HepG2 (cell line): ENCODE data around the gene CAMTA1. TPM values are rescaled to one million over a fixed set of nuclear protein-coding genes. Genes with fewer than 3 reads are reported as not detected.

Experiments used
- ATAC-seq: fragments of 200-7000 bp; cut with Tn5 transposase; 3 replicates; pipeline ENCODE4 v1.9.1; 2020; ENCODE audit warnings: mild to moderate bottlenecking, moderate library complexity
- BruUV-seq: library from RNA; stranded (reverse); fragments of 400-500 nt; replicated peaks from 2 replicates; lab custom pipeline; 2021; lab: Mats Ljungman, UMichigan
- CTCF ChIA-PET: fragments of 300-600 bp; formaldehyde crosslinking; extraction: SDS; loops from one replicate; lab custom pipeline; 2021; ENCODE audit warnings: low total read pairs, inconsistent platforms, low intra/inter-chr PET ratio; lab: Yijun Ruan, JAX
- POLR2A ChIA-PET: fragments of 350-600 bp; sonication (Branson Sonifier 250); formaldehyde crosslinking; loops from one replicate; lab custom pipeline; 2020; ENCODE audit warnings: antibody characterized with exemption, inconsistent platforms; lab: Yijun Ruan, JAX
- DNase-seq: peaks from one replicate; pipeline ENCODE4 v3.0.0-alpha.2; 2015; ENCODE audit warnings: low spot score
- FAIRE-seq: peaks from 3 replicates; lab custom pipeline; 2011; peaks lifted over from hg19 to GRCh38; lab: Jason Lieb, UNC
- H2AFZ ChIP-seq: one replicate; pipeline ENCODE4 v1.6.1; 2011; ENCODE audit warnings: low read length, inconsistent platforms
- H3K27ac ChIP-seq: fragments of 300-600 bp; 3 replicates; pipeline ENCODE4 v1.8.0; 2011; ENCODE audit warnings: mixed run types, mild to moderate bottlenecking, mixed read lengths, low read length, inconsistent platforms; ENCODE audit not compliant: insufficient read depth; ENCODE audit errors: extremely low read length
- H3K27me3 ChIP-seq, 2 experiments: fragments of 200-600 bp in 1 of 2; 2 replicates in 1 of 2; 3 replicates in 1 of 2; pipeline versions ENCODE4 v1.6.0 to v1.8.0; 2011; ENCODE audit warnings: low read length in 2 of 2, mild to moderate bottlenecking in 2 of 2, moderate library complexity in 2 of 2, inconsistent platforms in 1 of 2; ENCODE audit not compliant: insufficient read depth in 2 of 2, control insufficient read depth in 1 of 2
- H3K36me3 ChIP-seq, 2 experiments: fragments of 200-600 bp in 1 of 2; replicated peaks in 1 of 2; 2 replicates in 1 of 2; 3 replicates in 1 of 2; pipeline versions ENCODE4 v1.5.1 to v1.8.0; 2011; ENCODE audit warnings: low read length in 2 of 2, inconsistent platforms in 1 of 2; ENCODE audit not compliant: insufficient read depth in 2 of 2, control insufficient read depth in 1 of 2
- H3K4me1 ChIP-seq: 2 replicates; pipeline ENCODE4 v1.5.1; 2012; ENCODE audit warnings: low read length, inconsistent platforms; ENCODE audit not compliant: insufficient read depth
- H3K4me2 ChIP-seq: 2 replicates; pipeline ENCODE4 v1.6.0; 2011; ENCODE audit warnings: low read depth, low read length, inconsistent platforms
- H3K4me3 ChIP-seq, 3 experiments: fragments of 200-600 bp in 1 of 3; sonication (generic), shearing (Covaris generic) in 1 of 3; replicated peaks in 1 of 3; 2 replicates each; pipeline ENCODE4 v1.5.1; 2011 to 2016; ENCODE audit warnings: low read length in 3 of 3, inconsistent platforms in 2 of 3, low read depth in 2 of 3, mild to moderate bottlenecking in 2 of 3, control low read depth in 1 of 3, mixed read lengths in 1 of 3; ENCODE audit not compliant: insufficient read depth in 1 of 3
- H3K79me2 ChIP-seq: one replicate; pipeline ENCODE4 v1.6.1; 2011; ENCODE audit warnings: low read length, inconsistent platforms; ENCODE audit not compliant: insufficient read depth
- H3K9ac ChIP-seq: 2 replicates; pipeline ENCODE4 v1.6.0; 2011; ENCODE audit warnings: mild to moderate bottlenecking, low read depth, low read length, inconsistent platforms; ENCODE audit not compliant: insufficient read depth
- H3K9me3 ChIP-seq: 2 replicates; pipeline ENCODE4 v1.5.1; 2012; ENCODE audit warnings: mild to moderate bottlenecking, low read length
- H4K20me1 ChIP-seq: 2 replicates; pipeline ENCODE4 v1.6.0; 2011; ENCODE audit warnings: inconsistent platforms, mild to moderate bottlenecking, low read length, moderate library complexity; ENCODE audit not compliant: insufficient read depth
- EZH2 ChIP-seq: conservative IDR thresholded peaks from 2 replicates; pipeline ENCODE4 v1.6.1; 2012; ENCODE audit warnings: mild to moderate bottlenecking, low read depth, low read length, moderate library complexity
- FLYWCH1 ChIP-seq: sonication (generic); formaldehyde crosslinking; IDR thresholded peaks from 2 replicates; pipeline ENCODE4 v1.8.1; 2023; ENCODE audit warnings: mild to moderate bottlenecking, missing genetic modification reagents
- FUBP1 ChIP-seq: sonication (generic); formaldehyde crosslinking; IDR thresholded peaks from 2 replicates; pipeline ENCODE4 v1.5.1; 2020; ENCODE audit warnings: missing genetic modification reagents, mild to moderate bottlenecking, borderline replicate concordance
- HNRNPLL ChIP-seq: fragments of 200-400 bp; formaldehyde crosslinking; IDR thresholded peaks from 2 replicates; pipeline ENCODE4 v1.6.1; 2017; ENCODE audit warnings: mild to moderate bottlenecking, low read depth, low read length; ENCODE audit not compliant: poor library complexity, severe bottlenecking
- JARID2 ChIP-seq: sonication (generic); formaldehyde crosslinking; IDR thresholded peaks from 2 replicates; pipeline ENCODE4 v1.8.1; 2023; ENCODE audit warnings: missing genetic modification reagents, inconsistent platforms; ENCODE audit not compliant: insufficient replicate concordance
- JUND ChIP-seq: sonication (generic); formaldehyde crosslinking; IDR thresholded peaks from 2 replicates; pipeline ENCODE4 v1.8.0; 2022; ENCODE audit warnings: mild to moderate bottlenecking, missing genetic modification reagents
- MIXL1 ChIP-seq: IDR thresholded peaks from 2 replicates; pipeline ENCODE4 v1.6.1; 2016
- NFYC ChIP-seq: IDR thresholded peaks from 2 replicates; pipeline ENCODE4 v1.6.1; 2016; ENCODE audit warnings: missing genetic modification reagents, missing compliant biosample characterization
- RXRB ChIP-seq: IDR thresholded peaks from 2 replicates; pipeline ENCODE4 v1.6.1; 2016; ENCODE audit warnings: borderline replicate concordance, missing genetic modification reagents, missing compliant biosample characterization
- TEAD3 ChIP-seq: optimal IDR thresholded peaks from 2 replicates; pipeline ENCODE3; 2016; ENCODE audit warnings: borderline replicate concordance
- WIZ ChIP-seq: sonication (generic); formaldehyde crosslinking; IDR thresholded peaks from 2 replicates; pipeline ENCODE4 v1.5.1; 2020; ENCODE audit warnings: mild to moderate bottlenecking, missing genetic modification reagents
- ZBTB21 ChIP-seq: sonication (generic); formaldehyde crosslinking; IDR thresholded peaks from 2 replicates; pipeline ENCODE4 v1.4.0; 2020; ENCODE audit warnings: missing genetic modification reagents
- ZFY ChIP-seq: sonication (generic); formaldehyde crosslinking; IDR thresholded peaks from 2 replicates; pipeline ENCODE4 v1.4.0; 2020; ENCODE audit warnings: missing genetic modification reagents
- ZNF224 ChIP-seq: sonication (generic); formaldehyde crosslinking; IDR thresholded peaks from 2 replicates; pipeline ENCODE4 v1.5.0; 2020; ENCODE audit warnings: mild to moderate bottlenecking, missing genetic modification reagents
- ZNF317 ChIP-seq: sonication (generic); formaldehyde crosslinking; IDR thresholded peaks from 2 replicates; pipeline ENCODE4 v1.5.0; 2020; ENCODE audit warnings: mild to moderate bottlenecking, missing genetic modification reagents
- ZNF326 ChIP-seq: sonication (generic); formaldehyde crosslinking; IDR thresholded peaks from 2 replicates; pipeline ENCODE4 v1.4.0; 2020; ENCODE audit warnings: missing genetic modification reagents, borderline replicate concordance
- ZNF577 ChIP-seq: sonication (generic); formaldehyde crosslinking; IDR thresholded peaks from 2 replicates; pipeline ENCODE4 v1.4.0; 2020; ENCODE audit warnings: mild to moderate bottlenecking, low read depth, missing genetic modification reagents, borderline replicate concordance
- ZNF691 ChIP-seq: sonication (generic); formaldehyde crosslinking; IDR thresholded peaks from 2 replicates; pipeline ENCODE4 v1.4.0; 2020; ENCODE audit warnings: missing genetic modification reagents, low read depth, mild to moderate bottlenecking, borderline replicate concordance
- ZNF761 ChIP-seq: sonication (generic); formaldehyde crosslinking; conservative IDR thresholded peaks from 2 replicates; pipeline ENCODE4 v1.4.0; 2020; ENCODE audit warnings: mild to moderate bottlenecking, missing genetic modification reagents
- ZNF883 ChIP-seq: sonication (generic); formaldehyde crosslinking; IDR thresholded peaks from 2 replicates; pipeline ENCODE4 v1.5.1; 2020; ENCODE audit warnings: mild to moderate bottlenecking, missing genetic modification reagents; ENCODE audit errors: not compliant biosample characterization
- WGBS: methylation state at CpG from one replicate; pipeline ENCODE4 v1.1.6; 2017; ENCODE audit warnings: low lambda C conversion rate; 5-methylcytosine and 5-hydroxymethylcytosine counted together
- in situ Hi-C: cut with HindIII; loops from 2 replicates; pipeline ENCODE4 v1.10.0; 2017; ENCODE audit warnings: low pct_unique_long_range_greater_than_20kb; ENCODE audit not compliant: extremely low pct_ligation_motif_present
- intact Hi-C: fragments of 100-400 bp; cut with micrococcal nuclease; formaldehyde crosslinking; loops from one replicate; pipeline ENCODE4 v1.10.0; 2022; ENCODE audit not compliant: unreplicated experiment
- polyA plus RNA-seq, 8 experiments: library from polyadenylated mRNA; depleted of rRNA in 3 of 8; stranded (reverse) in 7 of 8; unstranded in 1 of 8; fragments of >200 nt; fragmentation: Illumina TruSeq in 4 of 8; extraction: Trizol in 4 of 8; gene quantifications; 2 replicates each; pipeline versions ENCODE4 v1.2.1 to v1.2.3, GENCODE V29; 2011 to 2016; ENCODE audit warnings: low read depth in 4 of 8, missing spikeins in 1 of 8, mixed read lengths in 1 of 8; ENCODE audit not compliant: insufficient read depth in 1 of 8
- total RNA-seq, 5 experiments: library from RNA; depleted of rRNA; stranded (reverse); fragments of >200 nt; fragmentation: Illumina TruSeq; extraction: Trizol; gene quantifications; 2 replicates each; pipeline ENCODE4 v1.2.3, GENCODE V29; 2016; ENCODE audit warnings: low read depth in 1 of 5
- TF ChIP-seq, protein P1 (sequence below): IDR thresholded peaks from 2 replicates; pipeline ENCODE4 v1.6.1; 2012; ENCODE audit warnings: low read depth, low read length, improper control_type of control experiment

The CAMTA1 gene
- total and polyA plus RNA-seq, 2 of the 13 experiments (the other 11 are each of a cell fraction or from before 2014, with no cell fraction given), result 25.0 to 36.4 TPM

DNA sequence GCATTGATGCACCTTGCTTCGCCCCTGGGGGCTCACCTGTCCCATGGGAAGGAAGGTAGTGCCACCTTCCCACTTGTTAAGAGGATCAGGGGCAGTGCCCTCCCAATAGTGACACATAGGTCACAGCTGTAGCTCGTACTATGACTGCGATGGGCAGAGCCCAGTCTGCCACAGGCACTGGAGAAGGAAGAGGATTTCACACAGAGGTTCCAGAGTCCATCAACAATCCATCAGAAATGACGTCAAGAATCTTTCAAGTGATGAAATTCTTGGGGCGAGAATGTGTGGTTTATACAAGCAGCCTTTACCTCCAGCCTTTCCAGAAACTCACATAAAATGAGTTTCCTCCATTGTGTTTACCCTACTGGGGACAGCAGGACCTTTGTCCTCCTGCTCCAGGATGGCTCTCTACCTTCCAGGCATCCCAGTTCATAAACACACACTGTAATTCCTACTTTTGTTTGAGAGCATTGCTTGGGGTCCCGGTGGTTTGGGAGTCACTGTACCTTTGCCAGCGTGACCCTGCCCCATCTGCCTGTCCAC, 725.2 kb downstream of the CAMTA1 start (continued):
- TF ChIP-seq RXRB, result no peak
- no peak for TF ChIP-seq ZNF577
- no peak for TF ChIP-seq EZH2
- no peak for TF ChIP-seq FUBP1 (CRISPR knock-in tag)
- peak; percentile 53; the same call in 1 of the 2 replicates for TF ChIP-seq ZBTB21 (CRISPR knock-in tag)
- TF ChIP-seq, protein P1, sequence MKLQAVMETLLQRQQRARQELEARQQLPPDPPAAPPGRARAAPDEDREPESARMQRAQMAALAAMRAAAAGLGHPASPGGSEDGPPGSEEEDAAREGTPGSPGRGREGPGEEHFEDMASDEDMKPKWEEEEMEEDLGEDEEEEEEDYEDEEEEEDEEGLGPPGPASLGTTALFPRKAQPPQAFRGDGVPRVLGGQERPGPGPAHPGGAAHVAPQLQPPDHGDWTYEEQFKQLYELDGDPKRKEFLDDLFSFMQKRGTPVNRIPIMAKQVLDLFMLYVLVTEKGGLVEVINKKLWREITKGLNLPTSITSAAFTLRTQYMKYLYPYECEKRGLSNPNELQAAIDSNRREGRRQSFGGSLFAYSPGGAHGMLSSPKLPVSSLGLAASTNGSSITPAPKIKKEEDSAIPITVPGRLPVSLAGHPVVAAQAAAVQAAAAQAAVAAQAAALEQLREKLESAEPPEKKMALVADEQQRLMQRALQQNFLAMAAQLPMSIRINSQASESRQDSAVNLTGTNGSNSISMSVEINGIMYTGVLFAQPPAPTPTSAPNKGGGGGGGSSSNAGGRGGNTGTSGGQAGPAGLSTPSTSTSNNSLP, result no peak
- TF ChIP-seq ZNF224 (CRISPR knock-in tag), result no peak

DNA sequence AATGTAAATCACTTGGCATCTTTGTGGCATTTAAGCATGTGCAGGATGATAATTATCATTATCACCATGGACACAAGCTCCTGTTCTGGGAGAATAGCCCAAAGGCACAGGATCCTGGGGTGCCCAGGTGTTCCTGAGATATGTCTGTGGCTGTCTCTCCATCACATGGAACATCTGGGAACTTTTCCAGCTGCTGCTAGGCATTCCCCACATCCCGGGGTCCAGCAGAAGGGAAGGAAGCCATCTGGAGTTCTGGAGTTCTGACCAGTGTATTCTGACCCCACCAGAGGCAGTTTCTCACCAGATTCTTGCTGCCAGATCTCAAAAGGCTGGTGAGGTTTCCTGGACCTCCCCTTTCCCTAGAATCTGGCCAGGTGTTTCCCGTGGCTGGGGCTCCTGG, 726.1 kb downstream of the CAMTA1 start:
- H3K27me3 ChIP-seq, result peaks cover 4 to 19% of the 10 kb centered on the region in 2 experiments; a peak in 2 of 5 replicates
- FAIRE-seq (no peak), DNase-seq (no peak), ATAC-seq (no peak)
- H3K9me3 ChIP-seq, result no peaks in the 10 kb centered on the region
- no peaks in the 10 kb centered on the region for H3K79me2 ChIP-seq
- ChIA-PET POLR2A (no interaction called here), CTCF (no interaction called here)
- intact Hi-C loops (no loop called here), in situ Hi-C loops (no loop called here)
- H3K36me3 ChIP-seq, result no peaks in the 10 kb centered on the region
- H3K27ac ChIP-seq, result no peak overlapping the region
- no CpG with 5 or more reads among the region's 2 CpGs for WGBS
- H2AFZ ChIP-seq, result no peak overlapping the region
- no peaks in the 10 kb centered on the region for H4K20me1 ChIP-seq
- H3K4me1 ChIP-seq, result peaks cover 19% of the 10 kb centered on the region
- H3K4me3 ChIP-seq, result no peak overlapping the region
- H3K4me2 ChIP-seq, result no peak overlapping the region
- no peak overlapping the region for H3K9ac ChIP-seq
- BruUV-seq, result no TSS peak
- no peak for TF ChIP-seq TEAD3 (CRISPR knock-in tag)
- no peak for TF ChIP-seq NFYC (CRISPR knock-in tag)
- TF ChIP-seq FLYWCH1 (CRISPR knock-in tag), result no peak
- no peak for TF ChIP-seq JUND
- TF ChIP-seq ZNF761 (CRISPR knock-in tag), result no peak
- TF ChIP-seq JARID2, result no peak
- no peak for TF ChIP-seq MIXL1 (CRISPR knock-in tag)
- no peak for TF ChIP-seq ZNF326
- no peak for TF ChIP-seq ZFY (CRISPR knock-in tag)
- TF ChIP-seq ZNF317 (CRISPR knock-in tag), result no peak
- no peak for TF ChIP-seq WIZ
- TF ChIP-seq ZNF691 (CRISPR knock-in tag), result no peak
- TF ChIP-seq ZNF883 (CRISPR knock-in tag), result no peak
- TF ChIP-seq HNRNPLL, result no peak
